RPMI8226 (cell line): ENCODE measurements around the gene KRT71.
A peak's percentile ranks its signal among the peaks of the same experiment; 100 is the strongest.

Experiments used
- DNase-seq: peaks from one replicate; pipeline ENCODE4 v3.0.0-alpha.2; 2015

Gene KRT71

GRCh38 chr12:52573743-52574142 lies 20.8 kb upstream of the KRT71 start, which contains the start of gene KRT74:
Gene KRT74 (minus strand): TSS chr12:52573843. CDS start chr12:52573777, 66 bp downstream.
- DNase-seq, result no peak

DNA sequence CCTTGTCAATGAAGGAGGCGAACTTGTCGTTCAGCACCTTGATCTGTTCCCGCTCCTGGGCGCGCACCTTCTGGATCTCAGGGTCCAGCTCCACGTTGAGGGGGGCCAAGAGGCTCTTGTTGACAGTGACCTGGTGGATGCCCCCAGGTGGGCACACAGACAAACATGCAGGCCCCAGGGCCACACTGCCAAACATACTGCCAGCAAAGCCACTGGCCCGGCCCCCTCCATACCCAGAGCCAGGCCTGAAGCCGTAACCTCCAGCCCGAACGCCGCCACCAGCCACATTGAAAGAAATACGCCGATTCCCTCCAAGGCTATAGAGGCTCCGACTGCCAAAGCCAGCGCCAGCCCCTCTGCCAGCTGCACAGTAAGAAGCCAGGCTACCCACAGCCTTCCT lies 20.4 kb upstream of the KRT71 start:
- no peak for DNase-seq

DNA sequence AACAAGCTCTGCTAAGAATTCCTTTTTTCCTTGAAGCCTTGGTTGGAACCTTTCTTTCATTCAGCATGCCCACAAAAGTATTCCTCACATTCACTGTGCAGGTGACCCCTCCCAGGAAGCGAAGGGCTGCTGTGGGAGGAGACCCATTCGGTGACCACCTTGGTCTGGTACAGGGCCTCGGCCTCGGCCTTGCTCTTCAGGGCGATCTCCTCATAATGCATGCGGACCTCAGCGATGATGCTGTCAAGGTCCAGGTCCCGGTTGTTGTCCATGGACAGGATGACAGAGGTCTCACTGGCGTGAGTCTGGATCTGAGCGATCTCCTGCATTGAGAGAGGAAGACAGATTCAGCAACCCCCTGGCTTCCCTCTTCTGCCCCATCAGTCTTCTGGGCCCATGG lies 17.6 kb upstream of the KRT71 start:
- no peak for DNase-seq

DNA sequence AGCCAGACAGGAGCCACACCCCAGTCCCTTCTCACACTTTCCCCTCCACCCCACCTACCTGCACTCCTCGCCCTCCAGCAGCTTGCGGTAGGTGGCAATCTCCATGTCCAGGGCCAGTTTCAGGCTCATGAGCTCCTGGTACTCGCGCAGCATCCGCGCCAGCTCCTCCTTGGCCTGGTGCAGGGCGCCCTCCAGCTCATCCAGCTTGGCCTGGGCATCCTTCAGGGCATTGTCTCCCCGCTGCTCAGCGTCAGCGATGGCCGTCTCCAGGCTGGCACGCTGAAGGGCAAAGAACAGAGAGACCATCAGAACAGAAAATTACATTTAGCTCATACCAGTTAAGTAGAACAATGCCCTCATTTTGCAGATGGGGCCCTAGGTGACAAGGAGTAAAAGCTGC lies 15.2 kb upstream of the KRT71 start:
- no peak for DNase-seq

DNA sequence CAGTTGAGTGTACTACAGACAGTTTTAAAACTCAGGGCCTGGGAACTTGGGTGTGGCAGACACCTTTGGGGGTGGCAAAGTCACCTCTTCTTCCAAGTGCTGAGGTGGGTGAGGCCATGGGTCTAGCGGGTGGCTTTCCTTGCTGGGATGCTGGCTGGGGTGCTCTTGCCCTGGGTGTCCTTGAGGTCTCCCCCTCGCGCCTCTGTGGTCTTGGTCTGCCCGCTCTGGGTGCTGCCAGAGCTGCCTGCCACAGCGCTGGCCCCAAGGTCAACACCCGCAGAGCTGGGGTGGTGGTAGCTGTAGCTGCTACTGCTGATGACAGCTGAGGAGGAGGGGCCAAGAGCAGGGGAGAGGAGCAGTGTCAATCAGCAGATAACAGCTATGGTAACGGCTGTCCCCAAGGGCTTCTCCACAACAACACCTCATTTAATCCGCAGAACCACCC lies 13.9 kb upstream of the KRT71 start:
- DNase-seq, result no peak

- no peak for DNase-seq
These were observed 11.6 kb upstream of the KRT71 start for GRCh38 chr12:52564582-52564981.

DNA sequence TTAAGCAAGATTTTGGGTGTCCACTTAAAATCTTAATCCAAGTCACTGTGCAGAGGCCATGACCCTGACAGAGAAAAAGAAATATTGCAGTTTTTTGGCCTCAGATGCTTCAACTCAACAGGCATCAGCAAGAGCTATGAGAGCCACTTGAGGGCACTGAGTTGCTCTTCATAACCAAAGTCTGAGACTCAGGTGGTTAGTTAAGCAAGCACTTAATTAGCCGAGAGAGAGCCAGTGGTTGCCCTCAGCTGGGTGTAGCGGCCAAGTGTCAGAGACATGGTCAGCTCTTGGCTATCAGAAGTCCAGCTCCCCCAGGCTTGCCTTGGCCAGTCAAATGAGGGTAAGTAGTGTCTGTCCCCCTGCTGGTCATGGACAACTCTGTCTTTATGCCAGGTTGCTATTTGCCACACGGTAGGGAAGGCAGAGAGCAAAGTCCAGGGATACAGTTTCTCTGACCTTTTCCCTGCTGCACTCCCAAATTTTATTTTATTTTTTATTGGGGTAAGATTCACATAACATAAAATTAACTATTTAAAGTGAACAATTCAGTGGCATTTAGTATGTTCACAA lies 9.0 kb upstream of the KRT71 start:
- DNase-seq, result peak; percentile 17

- DNase-seq, result no peak
These were observed 7.0 kb upstream of the KRT71 start for GRCh38 chr12:52559979-52560378.

- no peak for DNase-seq
These were observed 6.0 kb upstream of the KRT71 start for GRCh38 chr12:52558781-52559445.

GRCh38 chr12:52557476-52557875 lies 4.5 kb upstream of the KRT71 start:
- no peak for DNase-seq

DNA sequence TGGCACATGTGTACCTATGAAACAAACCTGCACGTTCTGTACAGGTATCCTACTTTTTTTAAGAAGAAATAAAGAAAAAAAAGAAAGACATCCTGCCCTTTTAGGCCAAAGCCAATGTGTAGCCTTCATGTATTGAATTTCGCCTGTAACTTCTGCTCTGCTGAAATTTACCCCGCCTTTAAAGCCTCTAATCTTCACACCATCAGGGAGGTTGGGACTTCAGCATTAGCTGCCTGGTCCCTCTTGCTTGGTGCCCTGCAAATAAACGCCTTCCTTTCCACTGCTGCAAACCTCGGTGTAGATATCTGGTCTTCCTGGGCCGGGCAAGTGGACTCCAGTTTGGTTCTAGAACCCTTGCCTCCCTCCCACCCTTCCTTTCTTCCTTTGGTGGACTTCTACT lies 2.6 kb upstream of the KRT71 start:
- no peak for DNase-seq

GRCh38 chr12:52552055-52552454 lies 890 bp downstream of the KRT71 start:
- no peak for DNase-seq

- DNase-seq, result no peak
These were observed 1.6 kb downstream of the KRT71 start for GRCh38 chr12:52551216-52551865.

GRCh38 chr12:52546126-52546525 lies 6.8 kb downstream of the KRT71 start:
- DNase-seq, result no peak

GRCh38 chr12:52543985-52544883 lies 8.7 kb downstream of the KRT71 start:
- peak; percentile 34 for DNase-seq

DNA sequence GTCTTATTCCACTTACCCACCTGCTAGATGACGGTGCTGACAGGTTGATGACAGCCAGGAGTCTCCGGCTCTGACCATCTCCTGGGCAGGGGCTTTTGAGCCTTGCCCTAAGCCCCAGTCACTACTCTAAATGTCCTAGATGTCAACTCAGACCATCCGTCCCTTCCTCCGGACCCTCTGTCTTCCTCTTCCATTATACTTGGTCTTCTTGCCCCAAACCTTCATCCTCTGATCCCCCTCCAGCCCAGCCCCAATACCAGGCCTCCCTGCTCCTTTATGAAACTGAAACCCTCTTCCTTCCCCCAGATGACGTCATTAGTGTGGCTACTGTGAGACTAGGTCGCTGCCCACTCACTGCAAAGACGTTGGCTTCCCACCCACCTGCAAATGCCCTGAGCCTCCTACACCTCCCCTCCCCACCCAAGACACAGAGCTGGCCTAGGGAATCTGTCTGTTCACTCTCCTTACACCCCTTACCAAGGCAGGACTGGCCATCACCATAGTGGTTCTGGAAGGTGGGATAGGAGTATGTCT lies 10.1 kb downstream of the KRT71 start:
- DNase-seq, result peak; percentile 24

GRCh38 chr12:52542157-52542556 lies 10.8 kb downstream of the KRT71 start:
- DNase-seq, result no peak

DNA sequence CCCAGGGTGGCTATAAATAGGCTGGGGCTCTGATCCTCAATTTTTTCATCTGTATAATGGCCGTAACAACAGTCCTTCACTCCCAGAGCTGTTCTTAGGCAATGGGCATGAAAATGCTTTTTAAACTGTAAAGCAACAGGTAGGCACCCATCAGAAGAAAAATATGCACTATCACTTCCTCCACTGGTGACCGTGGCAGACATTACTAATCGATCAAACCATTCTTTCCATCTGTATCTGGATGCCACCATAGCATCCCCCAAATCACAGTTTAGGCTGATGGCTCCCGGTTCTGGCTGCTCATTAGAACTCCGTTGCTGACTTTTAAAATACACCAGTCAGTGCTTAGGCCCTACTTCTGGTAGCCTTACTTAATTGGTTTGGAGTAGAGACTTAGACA lies 11.2 kb downstream of the KRT71 start:
- DNase-seq, result no peak

GRCh38 chr12:52540531-52540930 lies 12.4 kb downstream of the KRT71 start:
- DNase-seq, result no peak

DNA sequence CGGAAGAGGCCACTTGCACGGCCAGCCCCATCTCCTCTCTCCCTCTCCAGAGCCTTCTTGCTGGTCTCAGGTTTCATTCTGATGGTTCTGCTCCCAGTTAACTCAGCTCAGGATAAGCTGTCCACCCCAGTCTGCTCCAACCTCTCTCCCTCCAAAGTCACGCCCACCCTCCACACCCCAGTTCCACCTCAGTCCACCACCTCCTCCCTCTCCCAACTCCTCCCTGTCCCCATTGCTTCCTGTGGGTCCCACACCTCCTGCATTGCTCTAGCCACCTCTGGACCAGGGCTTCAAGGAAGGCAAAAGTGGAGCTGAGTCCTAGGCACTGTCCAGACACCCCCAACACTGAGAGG lies 13.1 kb downstream of the KRT71 start:
- DNase-seq, result no peak

DNA sequence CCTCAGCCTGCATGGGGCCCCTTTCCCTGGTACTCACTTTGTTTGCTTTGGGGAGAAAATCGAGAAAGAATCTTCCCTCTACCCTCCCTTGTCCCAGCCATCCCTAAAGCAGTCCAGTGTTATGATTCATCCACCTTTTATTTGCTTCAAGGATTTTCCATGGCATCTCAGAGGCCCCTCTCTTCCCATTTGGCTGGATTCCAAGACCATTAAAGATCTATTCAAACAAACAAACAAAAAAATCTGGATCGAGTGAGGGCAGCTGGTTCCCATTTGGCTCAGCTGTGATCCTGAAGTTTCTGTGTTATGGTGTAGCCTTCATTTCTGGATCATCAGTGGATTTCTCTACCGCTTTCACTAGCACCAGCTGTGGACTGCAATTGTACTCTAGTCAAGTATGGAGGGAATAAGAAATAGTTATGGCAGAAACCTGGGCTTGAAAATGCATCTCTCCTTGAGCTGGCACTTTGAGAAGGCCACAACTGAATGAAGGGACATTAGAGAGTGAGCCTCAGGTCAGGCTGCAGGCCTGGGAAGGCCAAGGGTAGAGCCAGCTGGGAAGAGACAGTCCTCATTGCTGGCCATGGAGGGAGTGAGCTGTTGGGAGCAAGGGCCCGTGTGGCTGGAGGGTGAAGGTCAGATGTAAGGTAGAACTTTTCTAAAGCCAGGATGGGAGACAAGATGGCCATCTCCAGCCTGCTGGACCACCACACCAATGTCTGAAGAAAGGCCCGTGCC lies 13.7 kb downstream of the KRT71 start:
- DNase-seq, result no peak

DNA sequence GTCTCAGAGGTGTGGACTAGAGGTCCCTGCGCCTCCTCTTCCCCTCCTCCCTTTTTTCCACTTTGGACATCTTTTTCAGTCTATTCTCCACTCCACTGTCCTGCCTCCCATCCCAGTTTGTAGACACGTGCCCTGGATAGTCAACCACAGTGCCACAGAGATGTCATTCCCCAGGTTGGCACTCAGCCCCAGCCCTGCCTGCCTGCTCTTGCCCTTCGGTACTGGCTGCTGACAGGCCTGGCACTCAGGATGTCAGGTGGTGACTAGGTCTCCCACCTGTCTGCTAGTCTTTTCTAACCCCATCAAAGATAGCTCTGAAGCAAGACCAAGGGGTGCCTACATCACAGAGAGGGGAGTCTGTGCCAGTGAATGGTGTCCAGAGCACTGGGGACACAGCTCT lies 15.8 kb downstream of the KRT71 start:
- no peak for DNase-seq
